HG02642 (cell line): ENCODE data around the gene SLC25A26.
"Not testable (repeated sequence)": the region's sequence is repeated elsewhere in the genome, so short reads cannot be mapped to it uniquely, and the experiment has no call there.

Experiments used
- ATAC-seq: cut with Tn5 transposase; IDR thresholded peaks from one replicate; pipeline ENCODE4 v1.9.1; 2021; ENCODE audit warnings: mild to moderate bottlenecking; ENCODE audit not compliant: unreplicated experiment, poor library complexity

The SLC25A26 gene

GRCh38 chr3:66267031-66267430, 46.2 kb downstream of the SLC25A26 start:
- ATAC-seq: no peak

GRCh38 chr3:66267906-66268305, 47.1 kb downstream of the SLC25A26 start:
- no peak for ATAC-seq

- no peak for ATAC-seq
These were observed 48.1 kb downstream of the SLC25A26 start for GRCh38 chr3:66268864-66269263.

GRCh38 chr3:66269411-66269810, 48.6 kb downstream of the SLC25A26 start:
- ATAC-seq: no peak

GRCh38 chr3:66270288-66270687, 49.5 kb downstream of the SLC25A26 start:
- no peak for ATAC-seq

GRCh38 chr3:66270701-66271100, 49.9 kb downstream of the SLC25A26 start:
- no peak for ATAC-seq

GRCh38 chr3:66271231-66271630, 50.4 kb downstream of the SLC25A26 start:
- ATAC-seq: no peak

GRCh38 chr3:66272016-66272415, 51.2 kb downstream of the SLC25A26 start:
- no peak for ATAC-seq

GRCh38 chr3:66274837-66275236, 54.0 kb downstream of the SLC25A26 start:
- not testable (repeated sequence) for ATAC-seq

GRCh38 chr3:66276705-66277274, 56.0 kb downstream of the SLC25A26 start:
- no peak for ATAC-seq

- ATAC-seq: no peak
These were observed 58.4 kb downstream of the SLC25A26 start for GRCh38 chr3:66279168-66279567.

- ATAC-seq: no peak
These were observed 59.5 kb downstream of the SLC25A26 start for GRCh38 chr3:66280304-66280703.

- ATAC-seq: not testable (repeated sequence)
These were observed 71.1 kb downstream of the SLC25A26 start for GRCh38 chr3:66291922-66292321.

GRCh38 chr3:66297260-66297873, 76.6 kb downstream of the SLC25A26 start:
- no peak for ATAC-seq

GRCh38 chr3:66297900-66298299, 77.1 kb downstream of the SLC25A26 start:
- ATAC-seq: no peak

- ATAC-seq: no peak
These were observed 77.8 kb downstream of the SLC25A26 start for GRCh38 chr3:66298591-66298990.

- ATAC-seq: not testable (repeated sequence)
These were observed 78.3 kb downstream of the SLC25A26 start for GRCh38 chr3:66299085-66299484.

GRCh38 chr3:66299891-66300290, 79.1 kb downstream of the SLC25A26 start:
- ATAC-seq: no peak

GRCh38 chr3:66302288-66302687, 81.5 kb downstream of the SLC25A26 start:
- ATAC-seq: no peak

- peak; percentile 59 for ATAC-seq
These were observed 82.7 kb downstream of the SLC25A26 start for GRCh38 chr3:66303491-66303901.

GRCh38 chr3:66304293-66304692, 83.5 kb downstream of the SLC25A26 start:
- no peak for ATAC-seq

GRCh38 chr3:66306086-66306485, 85.3 kb downstream of the SLC25A26 start:
- not testable (repeated sequence) for ATAC-seq
